GM12873 (cell line): Measurements from ENCODE around the gene TMEM175.

ENCODE experiments used
- TF ChIP-seq, protein P1 (sequence below): IDR thresholded peaks from 2 replicates; pipeline ENCODE4 v1.5.1; 2012; ENCODE audit warnings: low read depth, mild to moderate bottlenecking, moderate library complexity, low read length, control low read depth; ENCODE audit not compliant: insufficient read depth; ENCODE audit errors: missing control alignments

TMEM175 gene

DNA sequence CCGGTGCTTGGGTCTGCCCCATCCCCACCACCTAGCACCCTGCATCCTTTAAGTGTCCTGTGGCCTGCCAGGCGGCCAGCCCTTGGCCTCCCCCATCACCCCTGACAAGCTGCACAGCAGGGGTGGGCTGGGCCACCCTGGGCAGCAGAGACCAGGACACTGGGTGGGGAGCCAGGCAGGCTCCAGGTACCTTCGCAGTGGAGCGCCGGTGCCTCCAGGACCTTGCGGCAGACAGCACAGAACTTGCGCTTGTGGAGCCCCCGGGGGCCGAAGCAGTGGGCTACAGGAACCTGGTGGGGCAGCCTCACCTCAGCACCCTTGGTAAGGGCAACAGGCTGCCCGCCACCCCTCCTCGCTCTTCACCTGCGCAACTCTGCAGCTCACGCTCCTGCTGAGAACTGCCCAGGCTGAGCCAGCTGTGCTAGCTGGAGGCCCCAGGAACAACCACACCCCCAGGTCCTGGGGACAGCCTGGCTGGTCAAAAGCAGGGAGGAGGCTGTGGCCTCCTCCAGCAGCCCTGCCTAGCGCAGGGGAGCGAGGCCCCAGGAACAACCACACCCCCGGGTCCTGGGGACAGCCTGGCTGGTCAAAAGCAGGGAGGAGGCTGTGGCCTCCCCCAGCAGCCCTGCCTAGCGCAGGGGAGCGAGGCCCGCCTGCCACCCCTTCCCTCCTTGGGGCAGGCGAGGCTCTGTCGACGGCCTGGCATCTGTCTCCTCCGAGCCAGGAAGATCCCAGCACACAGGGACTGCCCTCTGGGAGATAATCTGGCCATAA is 36.5 kb downstream of the TMEM175 start:
- TF ChIP-seq, protein P1, sequence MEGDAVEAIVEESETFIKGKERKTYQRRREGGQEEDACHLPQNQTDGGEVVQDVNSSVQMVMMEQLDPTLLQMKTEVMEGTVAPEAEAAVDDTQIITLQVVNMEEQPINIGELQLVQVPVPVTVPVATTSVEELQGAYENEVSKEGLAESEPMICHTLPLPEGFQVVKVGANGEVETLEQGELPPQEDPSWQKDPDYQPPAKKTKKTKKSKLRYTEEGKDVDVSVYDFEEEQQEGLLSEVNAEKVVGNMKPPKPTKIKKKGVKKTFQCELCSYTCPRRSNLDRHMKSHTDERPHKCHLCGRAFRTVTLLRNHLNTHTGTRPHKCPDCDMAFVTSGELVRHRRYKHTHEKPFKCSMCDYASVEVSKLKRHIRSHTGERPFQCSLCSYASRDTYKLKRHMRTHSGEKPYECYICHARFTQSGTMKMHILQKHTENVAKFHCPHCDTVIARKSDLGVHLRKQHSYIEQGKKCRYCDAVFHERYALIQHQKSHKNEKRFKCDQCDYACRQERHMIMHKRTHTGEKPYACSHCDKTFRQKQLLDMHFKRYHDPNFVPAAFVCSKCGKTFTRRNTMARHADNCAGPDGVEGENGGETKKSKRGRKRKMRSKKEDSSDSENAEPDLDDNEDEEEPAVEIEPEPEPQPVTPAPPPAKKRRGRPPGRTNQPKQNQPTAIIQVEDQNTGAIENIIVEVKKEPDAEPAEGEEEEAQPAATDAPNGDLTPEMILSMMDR, result no peak

DNA sequence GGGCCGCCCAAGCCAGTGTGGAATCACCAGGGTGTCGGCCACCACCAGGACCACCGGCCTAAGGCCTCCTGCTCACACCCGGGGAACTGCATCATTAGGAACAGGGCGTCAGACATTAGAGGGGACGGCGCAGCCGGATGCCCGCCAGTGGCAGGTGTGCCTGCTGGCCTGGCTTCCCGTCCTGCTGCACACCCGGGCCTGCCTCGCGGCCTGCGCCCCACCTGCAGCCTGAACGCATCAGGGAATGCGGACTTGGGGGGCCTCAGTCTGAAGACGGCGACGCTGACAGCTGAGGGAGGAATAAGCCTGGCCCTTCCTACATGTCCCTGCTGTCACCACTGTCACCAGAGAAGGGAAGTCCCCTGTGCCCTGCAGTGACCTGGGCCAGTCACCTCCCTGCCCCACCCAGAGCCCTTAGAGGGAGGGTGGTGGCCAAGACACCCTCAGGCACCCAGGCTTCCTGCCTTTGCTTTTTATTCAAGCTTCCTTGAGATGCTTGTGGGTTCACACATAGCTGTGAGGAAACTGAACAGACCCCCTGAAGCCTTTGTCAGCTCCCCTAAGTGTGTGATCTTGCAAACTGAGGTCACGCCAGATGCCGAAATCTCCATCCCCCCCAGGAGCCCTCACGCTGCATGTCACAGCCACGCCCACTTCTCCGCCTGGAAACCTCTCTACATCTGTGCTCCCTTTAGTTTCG is 37.9 kb downstream of the TMEM175 start:
- TF ChIP-seq, protein P1, result no peak

DNA sequence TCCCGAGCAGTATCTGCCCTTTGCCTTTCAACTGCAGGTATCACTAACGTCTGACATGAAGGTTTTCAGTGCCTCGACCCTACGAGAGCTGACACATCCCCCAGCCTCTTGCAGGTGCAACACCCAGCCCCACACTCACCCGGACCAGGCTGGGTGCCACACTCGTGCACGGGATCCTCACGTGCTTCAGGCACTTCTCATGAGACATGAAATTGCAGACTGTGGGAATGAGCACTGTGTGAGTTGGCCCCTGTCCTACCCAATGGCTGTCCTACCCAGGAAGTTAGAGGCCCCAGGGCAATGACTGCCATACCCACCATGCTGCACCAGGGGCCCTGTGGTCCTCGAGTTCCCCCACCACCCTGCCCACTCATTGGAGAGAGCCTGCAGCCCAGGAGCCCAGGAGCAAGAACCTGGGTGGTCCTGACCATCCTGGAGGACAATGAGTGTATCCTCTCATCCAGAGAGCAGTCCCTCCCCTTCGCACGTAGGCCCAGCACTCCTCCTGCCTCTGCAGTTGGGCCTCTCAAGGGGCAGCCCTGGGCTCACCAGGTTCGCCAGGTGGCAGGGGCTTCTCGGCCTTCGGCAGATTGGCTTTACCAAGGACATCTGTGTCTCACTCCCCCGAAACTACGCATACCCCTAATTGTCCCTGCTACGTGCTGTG is 38.7 kb downstream of the TMEM175 start:
- TF ChIP-seq, protein P1, result no peak

DNA sequence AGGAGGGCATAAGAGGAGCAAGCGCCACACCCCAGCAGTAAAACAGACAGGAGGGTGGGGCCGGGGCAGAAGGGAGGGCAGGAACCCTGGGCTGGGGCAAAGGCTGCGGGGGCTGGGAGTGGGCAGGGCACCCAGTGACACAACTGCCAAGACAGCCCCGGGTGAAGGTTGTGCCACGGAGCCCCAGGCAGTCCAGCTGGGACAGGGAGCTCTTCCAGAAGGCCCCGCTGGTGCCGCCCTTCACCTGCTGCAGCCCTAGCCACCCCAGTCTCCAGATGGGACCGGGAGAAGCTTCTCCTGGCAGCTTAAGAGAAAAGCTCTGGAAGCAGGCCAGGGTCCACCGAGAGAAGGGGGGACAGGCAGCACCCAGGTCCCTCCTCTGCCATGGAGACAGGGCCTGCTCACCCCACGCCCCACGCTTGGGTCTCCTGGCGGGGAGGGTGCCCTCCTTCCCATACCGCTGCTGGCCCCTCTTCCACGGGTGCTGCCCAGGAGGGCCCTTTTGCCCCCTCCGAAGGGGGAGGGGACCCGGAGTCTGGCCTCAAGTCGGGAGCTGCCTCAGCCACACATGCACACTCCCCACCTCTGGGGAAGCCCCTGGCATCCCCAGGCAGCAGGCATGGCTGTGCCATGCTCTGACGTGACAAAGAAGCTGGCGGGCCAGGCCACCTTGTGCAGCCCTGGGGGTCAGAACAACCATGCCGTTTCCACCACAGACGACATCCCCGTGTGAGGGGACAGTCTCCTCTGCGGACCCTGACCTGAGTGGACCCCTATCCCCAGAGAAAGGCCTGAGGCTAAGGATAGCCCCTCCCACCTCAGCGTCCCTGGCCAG is 39.6 kb downstream of the TMEM175 start:
- TF ChIP-seq, protein P1, result no peak

DNA sequence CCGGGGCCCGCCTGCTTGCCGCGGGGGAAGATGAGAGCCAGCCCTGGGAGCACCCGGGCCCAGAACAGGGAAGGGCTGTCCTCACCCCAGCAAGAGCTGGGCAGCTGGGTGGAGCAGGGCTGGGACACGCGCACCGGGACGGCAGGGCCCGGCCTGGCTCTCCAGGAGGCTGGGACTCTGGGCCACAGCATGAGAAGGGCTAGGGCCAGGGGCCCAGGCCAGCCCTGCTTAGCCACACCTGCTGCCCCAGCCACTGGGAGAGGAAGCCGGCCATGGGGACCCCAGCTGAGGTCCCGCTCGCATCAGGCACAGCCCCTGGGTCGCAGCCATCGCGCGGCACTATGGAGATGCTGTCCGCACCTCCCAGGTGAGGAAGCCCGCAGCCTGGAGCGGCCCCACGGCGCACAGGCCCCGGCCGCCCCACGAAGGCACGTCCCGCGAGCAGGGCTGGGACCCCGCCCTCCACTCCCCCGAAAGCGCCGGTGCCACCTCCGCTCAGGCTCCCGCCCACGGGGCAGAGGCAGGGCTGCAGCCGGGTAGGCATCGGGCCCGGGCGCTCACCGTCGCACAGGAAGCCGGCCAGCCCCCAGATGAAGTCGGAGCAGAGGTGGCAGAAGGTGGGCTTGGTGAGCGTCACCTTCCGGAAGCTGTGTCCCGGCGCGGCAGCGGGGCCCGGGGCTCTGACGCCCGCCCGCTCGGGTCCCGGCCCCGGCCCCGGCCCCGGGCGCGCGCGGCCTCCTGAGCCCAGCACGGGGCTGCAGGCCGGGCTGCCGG is 40.6 kb downstream of the TMEM175 start:
- TF ChIP-seq, protein P1, result no peak

DNA sequence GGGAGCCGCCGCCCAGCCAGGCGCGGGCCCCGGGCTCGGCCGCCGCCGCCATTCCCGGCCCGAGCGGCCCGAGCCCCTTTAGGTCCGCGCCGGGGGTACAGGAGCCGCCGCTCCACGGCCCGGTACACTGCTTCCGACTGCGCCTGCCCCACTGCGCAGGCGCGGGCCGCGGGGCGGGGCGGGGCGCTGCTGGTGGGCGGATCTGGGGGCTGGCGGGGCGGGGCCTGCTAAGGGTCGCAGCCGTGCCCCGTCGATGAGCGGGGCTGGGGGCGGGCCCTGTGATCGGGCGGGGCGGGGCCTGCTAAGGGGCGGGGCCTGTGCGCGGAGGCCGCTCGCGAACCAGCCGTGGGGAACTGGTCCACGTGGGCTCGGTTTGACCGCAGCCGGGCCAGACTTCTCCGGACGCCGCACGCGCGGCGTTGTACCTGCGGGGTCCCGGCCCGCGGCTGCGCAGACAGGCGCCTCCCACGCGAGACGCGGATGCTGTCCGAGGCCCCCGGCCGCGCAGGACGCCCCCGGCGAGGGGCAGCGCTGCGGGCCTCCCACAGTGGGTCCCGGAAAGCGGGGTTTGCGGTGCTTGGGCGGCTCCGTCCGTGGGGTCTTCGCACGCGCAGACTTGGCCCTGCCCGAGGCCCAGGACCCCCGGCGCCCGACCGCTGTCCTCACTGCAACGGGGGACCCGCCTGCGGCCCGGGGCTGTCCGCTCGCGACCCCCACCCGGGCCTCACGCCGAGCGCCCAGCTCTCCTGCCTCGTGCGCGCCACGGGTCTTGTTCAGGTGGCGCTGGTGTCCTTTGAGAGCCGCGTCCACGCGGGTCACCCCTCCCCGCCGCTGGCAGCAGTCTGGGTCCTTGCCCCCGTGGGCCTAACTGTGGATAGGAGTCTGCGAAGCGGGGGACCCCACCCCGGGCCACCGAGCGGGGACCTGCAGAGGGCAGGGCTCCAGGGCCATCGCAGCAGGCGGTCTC is 41.5 kb downstream of the TMEM175 start, which contains the start of gene DGKQ:
DGKQ (minus strand) TSS at position 139 of the 967 bp plus-strand sequence; CDS start at position 52, 87 bp downstream.
- TF ChIP-seq, protein P1, result no peak
